Activated effector memory CD4-positive, alpha-beta T cell treated with Interleukin-2 at 50 U/mL for 16 hours (primary cell): ENCODE measurements around the gene TCEAL3.
"Not testable (repeated sequence)": the region's sequence is repeated elsewhere in the genome, so short reads cannot be mapped to it uniquely, and the experiment has no call there.

Experiments used
- DNase-seq: peaks from one replicate; pipeline ENCODE4 v3.0.0-alpha.2; 2020

The TCEAL3 gene, protein sequence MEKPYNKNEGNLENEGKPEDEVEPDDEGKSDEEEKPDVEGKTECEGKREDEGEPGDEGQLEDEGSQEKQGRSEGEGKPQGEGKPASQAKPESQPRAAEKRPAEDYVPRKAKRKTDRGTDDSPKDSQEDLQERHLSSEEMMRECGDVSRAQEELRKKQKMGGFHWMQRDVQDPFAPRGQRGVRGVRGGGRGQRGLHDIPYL

GRCh38 chrX:103607364-103608305 lies at the start of gene TCEAL3:
Gene TCEAL3 (plus strand): TSS chrX:103607963. CDS start chrX:103609065, 1,102 bp downstream.
- no peak for DNase-seq

- DNase-seq = no peak
Observed at GRCh38 chrX:103560256-103560655, 47.5 kb upstream of the TCEAL3 start.

GRCh38 chrX:103562801-103563200 lies 45.0 kb upstream of the TCEAL3 start:
- no peak for DNase-seq

GRCh38 chrX:103565197-103565596 lies 42.6 kb upstream of the TCEAL3 start:
- no peak for DNase-seq

DNA sequence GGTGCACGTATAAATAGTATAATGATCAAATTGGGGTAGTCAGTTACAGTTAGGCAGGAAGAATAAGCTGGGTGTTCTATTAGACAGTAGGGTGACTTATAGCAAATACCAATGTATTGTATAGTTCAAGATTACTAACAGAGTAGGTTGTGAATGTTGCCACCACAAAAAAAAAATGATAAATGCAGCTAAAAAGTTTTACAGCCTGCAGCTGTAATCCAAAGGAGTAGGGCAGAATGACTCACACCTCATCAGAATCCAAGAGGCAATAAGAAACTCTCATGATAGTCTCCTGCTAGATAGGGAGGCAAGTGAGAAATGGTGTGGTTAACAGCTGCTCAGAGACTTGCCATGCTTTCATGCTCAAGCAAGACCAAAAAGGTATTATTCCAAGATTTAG lies 42.0 kb upstream of the TCEAL3 start:
- DNase-seq = no peak

DNA sequence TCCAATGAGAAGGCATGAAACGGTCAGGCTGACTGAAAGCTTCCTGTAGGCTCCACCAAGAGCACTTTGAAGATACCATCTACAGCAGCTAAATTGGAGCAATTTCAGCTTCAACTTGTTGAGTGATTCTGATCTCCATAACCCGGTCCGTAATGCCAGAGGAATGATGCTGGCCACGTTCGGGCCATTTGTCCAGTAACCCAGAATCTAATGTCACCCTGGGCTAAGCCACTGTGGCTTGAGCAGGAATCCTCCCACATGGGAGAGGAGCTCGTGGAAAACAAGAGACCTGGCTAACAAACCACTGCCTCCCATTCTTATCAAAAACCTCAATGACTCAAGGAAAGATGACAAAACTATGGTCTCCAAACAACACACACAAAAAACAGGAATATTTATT lies 36.6 kb upstream of the TCEAL3 start:
- no peak for DNase-seq

DNA sequence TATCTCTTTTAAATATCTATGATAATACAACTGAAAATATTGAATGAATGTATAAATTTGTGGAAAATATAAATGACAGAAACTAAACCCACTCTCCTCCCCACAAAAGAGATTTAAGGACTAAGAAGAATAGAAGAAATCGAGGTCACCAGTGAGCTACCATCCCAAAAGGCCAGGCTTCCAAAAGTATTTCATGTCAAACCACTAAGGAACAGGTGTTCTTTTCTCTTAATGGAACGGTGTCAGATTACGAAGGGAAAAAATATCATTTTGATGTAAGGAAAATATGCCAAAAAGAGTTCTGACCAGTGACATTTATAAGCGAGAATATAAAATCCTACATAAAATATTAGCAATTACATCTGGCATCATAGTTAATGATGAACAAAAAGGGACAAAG lies 36.0 kb upstream of the TCEAL3 start:
- no peak for DNase-seq

DNA sequence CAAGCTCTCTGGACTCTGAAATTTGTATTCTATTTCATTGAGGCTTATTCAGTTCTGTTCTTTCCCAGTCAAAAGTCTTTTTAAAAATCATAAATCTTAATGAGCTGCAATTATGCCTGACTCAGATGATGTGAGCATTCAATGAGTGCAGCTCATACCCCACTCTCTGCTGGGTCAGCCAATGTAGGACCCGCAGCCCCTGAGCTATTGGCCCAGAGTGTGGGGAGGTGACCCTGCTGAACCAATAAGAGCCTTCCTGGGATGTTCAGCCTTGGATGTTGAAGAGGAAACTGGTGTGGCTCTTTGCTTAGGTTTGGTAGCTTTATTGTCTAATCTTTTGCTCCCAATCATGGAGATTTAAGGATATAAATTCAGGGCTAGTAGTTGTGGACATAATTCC lies 34.6 kb upstream of the TCEAL3 start:
- DNase-seq = no peak

- no peak for DNase-seq
Observed at GRCh38 chrX:103584596-103584995, 23.2 kb upstream of the TCEAL3 start.

DNA sequence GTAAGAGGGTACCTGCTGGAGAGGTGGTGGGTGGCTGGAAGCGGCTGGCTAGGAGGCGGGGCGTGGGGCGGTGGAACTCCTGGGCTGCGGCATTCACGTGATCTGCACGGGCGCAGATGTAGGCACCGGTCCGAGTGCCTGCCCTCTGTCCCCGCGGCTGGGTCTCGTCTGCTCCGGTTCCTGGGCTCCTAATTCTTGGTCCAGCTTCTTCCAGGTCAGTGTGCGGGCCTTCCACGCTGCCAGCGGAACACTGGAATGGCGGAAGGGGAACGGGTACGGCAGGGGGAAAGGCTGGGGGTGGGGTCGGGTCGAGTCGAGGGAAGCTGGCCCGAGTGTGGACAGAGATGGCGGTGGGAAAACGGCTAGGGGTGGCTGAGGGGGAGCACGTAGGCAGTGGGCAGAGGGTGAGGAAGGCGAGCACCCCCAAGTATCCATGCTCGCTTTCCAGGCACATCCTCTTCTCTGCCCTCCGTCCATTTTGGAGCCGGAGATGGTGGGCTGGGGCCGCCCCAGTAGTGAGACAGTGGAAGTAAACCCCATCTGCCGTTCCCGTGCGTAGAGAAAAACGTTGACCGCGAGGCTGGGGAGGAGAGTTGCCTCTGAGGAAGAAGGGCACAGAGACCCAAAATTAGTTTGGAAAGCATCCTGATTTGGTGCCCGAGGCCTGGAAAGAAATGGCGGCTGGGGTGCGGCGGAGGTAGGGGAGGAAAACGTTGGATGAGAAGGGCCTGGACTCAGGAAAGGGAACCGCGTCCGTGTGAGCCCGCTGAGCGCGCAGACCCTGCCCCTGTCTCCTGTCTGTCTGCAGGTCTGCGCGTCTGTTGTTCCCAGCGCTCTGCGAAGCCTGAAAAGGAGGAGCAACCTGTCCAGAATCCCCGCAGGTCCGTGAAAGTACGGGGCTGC lies 22.1 kb upstream of the TCEAL3 start, which contains the start of gene TCEAL4:
Gene TCEAL4, plus strand, starts transcription at position 105 of the 903 bp plus-strand sequence. CDS start 1,161 bp downstream, outside the sequence.
- no peak for DNase-seq

DNA sequence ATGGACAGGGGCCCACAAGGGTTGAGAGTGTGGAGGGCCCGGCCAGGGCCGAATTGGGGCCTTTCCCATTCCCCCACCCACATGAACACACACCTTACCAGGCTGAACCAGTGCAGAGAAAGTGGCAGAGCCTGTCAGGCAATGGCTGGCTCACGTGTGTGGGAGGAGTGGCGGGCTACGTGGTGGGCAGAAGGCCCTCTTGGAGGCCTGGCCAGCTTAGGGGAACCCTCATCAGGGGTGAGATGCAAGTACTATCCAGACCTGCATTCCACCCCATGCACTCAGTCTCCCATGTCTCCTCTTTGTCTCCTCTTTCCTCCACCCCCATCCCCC lies 21.5 kb upstream of the TCEAL3 start:
- no peak for DNase-seq

GRCh38 chrX:103586659-103587058 lies 21.1 kb upstream of the TCEAL3 start:
- DNase-seq = no peak

DNA sequence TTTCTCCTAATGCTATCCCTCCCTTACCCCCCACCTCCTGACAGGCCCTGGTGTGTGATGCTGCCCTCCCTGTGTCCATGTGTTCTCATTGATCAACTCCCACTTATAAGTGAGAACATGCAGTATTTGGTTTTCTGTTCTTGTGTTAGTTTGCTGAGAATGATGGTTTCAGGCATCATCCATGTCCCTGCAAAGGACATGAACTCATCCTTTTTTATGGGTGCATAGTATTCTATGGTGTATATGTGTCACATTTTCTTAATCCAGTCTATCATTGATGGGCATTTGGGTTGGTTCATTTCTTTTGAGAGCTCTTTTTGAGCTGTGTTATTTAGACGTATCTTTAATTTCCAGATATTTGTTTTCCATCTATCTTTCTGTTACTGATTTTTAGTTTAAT lies 15.5 kb upstream of the TCEAL3 start:
- not testable (repeated sequence) for DNase-seq

DNA sequence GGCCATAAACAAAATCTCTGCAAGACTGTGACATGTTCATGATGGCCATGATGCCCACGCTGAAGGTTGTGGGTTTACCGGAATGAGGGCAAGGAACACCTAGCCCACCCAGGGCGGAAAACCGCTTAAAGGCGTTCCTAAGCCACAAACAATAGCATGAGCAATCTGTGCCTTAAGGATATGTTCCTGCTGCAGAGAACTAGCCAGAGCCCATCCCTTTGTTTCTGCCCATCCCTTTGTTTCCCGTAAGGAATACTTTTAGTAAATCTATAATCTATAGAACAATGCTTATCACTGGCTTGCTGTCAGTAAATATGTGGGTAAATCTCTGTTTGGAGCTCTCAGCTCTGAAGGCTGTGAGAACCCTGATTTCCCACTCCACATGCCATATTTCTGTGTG lies 12.6 kb upstream of the TCEAL3 start:
- DNase-seq = not testable (repeated sequence)

GRCh38 chrX:103608306-103608963 lies 672 bp downstream of the TCEAL3 start:
- DNase-seq = no peak

GRCh38 chrX:103610282-103610681 lies 2.5 kb downstream of the TCEAL3 start:
- DNase-seq = no peak

DNA sequence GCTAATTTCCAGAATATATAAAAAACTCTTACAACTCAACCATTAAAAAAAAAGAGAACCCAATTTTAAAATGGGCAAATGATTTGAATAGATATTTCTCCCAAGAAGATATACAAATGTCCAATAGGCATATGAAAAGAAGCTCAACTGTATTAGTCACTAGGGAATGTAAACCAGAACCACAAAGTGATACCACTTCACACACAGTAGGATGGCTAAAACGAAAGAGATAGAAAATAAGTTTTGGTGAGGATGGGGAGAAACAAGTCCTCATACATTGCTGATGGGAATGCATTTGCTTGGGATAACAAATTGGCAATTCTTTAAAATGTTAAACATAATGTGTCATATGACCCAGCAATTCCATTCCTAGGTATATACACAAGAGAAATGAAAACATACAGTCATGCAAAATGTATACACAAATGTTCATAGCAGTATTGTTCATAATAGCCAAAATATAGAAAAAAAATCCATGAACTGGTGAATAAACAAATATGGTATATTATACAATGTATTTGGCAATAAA lies 5.7 kb downstream of the TCEAL3 start:
- DNase-seq = no peak

- DNase-seq = no peak
Observed at GRCh38 chrX:103614999-103615398, 7.2 kb downstream of the TCEAL3 start.

- DNase-seq = no peak
Observed at GRCh38 chrX:103615781-103616371, 8.1 kb downstream of the TCEAL3 start.

- no peak for DNase-seq
Observed at GRCh38 chrX:103616676-103617186, 9.0 kb downstream of the TCEAL3 start.

GRCh38 chrX:103624111-103624510 lies 16.3 kb downstream of the TCEAL3 start:
- DNase-seq = no peak

- no peak for DNase-seq
Observed at GRCh38 chrX:103626855-103627254, 19.1 kb downstream of the TCEAL3 start.
